T-cell (primary cell): ENCODE results near the gene MIGA1. TPM values are rescaled to one million over a fixed set of nuclear protein-coding genes. Genes with fewer than 3 reads are reported as not detected.

Experiments used
- ATAC-seq, 4 experiments: fragments of 200-7000 bp in 3 of 4; fragments of 150-1000 bp in 1 of 4; cut with Tn5 transposase; replicated peaks in 1 of 4; 1 replicate in 3 of 4; 2 replicates in 1 of 4; pipeline ENCODE4 v1.10.0; 2021; ENCODE audit warnings: moderate library complexity in 3 of 4, mild to moderate bottlenecking in 2 of 4, moderate number of reproducible peaks in 1 of 4
- CTCF ChIA-PET, 2 donors: fragments of 300-600 bp; sonication (Branson Sonifier 250); formaldehyde crosslinking; loops; one replicate each; lab custom pipeline; 2022; ENCODE audit warnings: antibody characterized with exemption in 2 of 2; lab: Charles Lee
- POLR2A ChIA-PET, 2 donors: fragments of 300-600 bp; sonication (Branson Sonifier 250); formaldehyde crosslinking; loops; one replicate each; lab custom pipeline; 2022; ENCODE audit warnings: antibody characterized with exemption in 2 of 2; lab: Charles Lee
- DNase-seq, 35 experiments: peaks; one replicate each; pipeline versions ENCODE4 v3.0.0 to v3.0.0-alpha.2; 2013 to 2023
- H3K27ac ChIP-seq: one replicate; pipeline ENCODE4 v1.5.1; 2013; ENCODE audit warnings: low read length
- H3K27me3 ChIP-seq, 2 experiments: replicated peaks in 1 of 2; 1 replicate in 1 of 2; 2 replicates in 1 of 2; pipeline versions ENCODE4 v1.6.1 to v1.7.0; 2013; ENCODE audit warnings: low read length in 1 of 2, mixed read lengths in 1 of 2; ENCODE audit not compliant: control insufficient read depth in 2 of 2, insufficient read depth in 2 of 2; ENCODE audit errors: extremely low read depth in 1 of 2
- H3K36me3 ChIP-seq, 2 donors: 1 replicate in 1 of 2; 2 replicates in 1 of 2; pipeline versions ENCODE4 v1.6.1 to v1.7.0; 2013; ENCODE audit warnings: low read length in 1 of 2; ENCODE audit not compliant: control insufficient read depth in 2 of 2, insufficient read depth in 1 of 2; ENCODE audit errors: extremely low read depth in 1 of 2
- H3K4me1 ChIP-seq, 2 experiments: 1 replicate in 1 of 2; 2 replicates in 1 of 2; pipeline versions ENCODE4 v1.6.1 to v1.7.0; 2013; ENCODE audit warnings: low read length in 2 of 2, mixed read lengths in 1 of 2; ENCODE audit not compliant: insufficient read depth in 2 of 2, control insufficient read depth in 1 of 2; ENCODE audit errors: extremely low read depth in 1 of 2
- H3K4me3 ChIP-seq, 2 donors: 1 replicate in 1 of 2; 2 replicates in 1 of 2; pipeline versions ENCODE4 v1.5.1 to v1.7.0; 2013; ENCODE audit warnings: mild to moderate bottlenecking in 2 of 2, low read length in 1 of 2, moderate library complexity in 1 of 2; ENCODE audit not compliant: control insufficient read depth in 1 of 2; ENCODE audit errors: extremely low read depth in 1 of 2
- H3K9me3 ChIP-seq: 2 replicates; pipeline ENCODE4 v1.7.0; 2013
- H3K27ac Mint-ChIP-seq, 2 donors: one replicate each; pipeline ENCODE4 v1.8.0; 2020 to 2021; ENCODE audit warnings: mild to moderate bottlenecking in 2 of 2, mixed read lengths in 2 of 2
- H3K27me3 Mint-ChIP-seq, 2 donors: one replicate each; pipeline ENCODE4 v1.8.0; 2021 to 2022; ENCODE audit warnings: mixed read lengths in 2 of 2
- H3K36me3 Mint-ChIP-seq: one replicate; pipeline ENCODE4 v1.8.0; 2021; ENCODE audit warnings: mixed read lengths
- H3K4me1 Mint-ChIP-seq, 3 donors: one replicate each; pipeline ENCODE4 v1.8.0; 2020 to 2022; ENCODE audit warnings: mixed read lengths in 3 of 3, mild to moderate bottlenecking in 1 of 3
- H3K4me3 Mint-ChIP-seq, 3 donors: one replicate each; pipeline ENCODE4 v1.8.0; 2020 to 2022; ENCODE audit warnings: mild to moderate bottlenecking in 3 of 3, mixed read lengths in 3 of 3, moderate library complexity in 3 of 3
- H3K9me3 Mint-ChIP-seq, 3 donors: one replicate each; pipeline ENCODE4 v1.8.0; 2020 to 2022; ENCODE audit warnings: mixed read lengths in 3 of 3
- WGBS: methylation state at CpG from one replicate; pipeline ENCODE4 v1.1.5; 2013; ENCODE audit warnings: missing lambda C conversion rate; ENCODE audit not compliant: insufficient coverage; 5-methylcytosine and 5-hydroxymethylcytosine counted together
- total RNA-seq, 35 experiments: library from RNA in 6 of 35; stranded (reverse) in 6 of 35; fragments of 120-200 nt in 1 of 35; gene quantifications; one replicate each; pipeline versions ENCODE4 v1.2.1 to v1.2.4 and lab custom pipeline; 2013 to 2026

MIGA1 gene
- total RNA-seq, 5 donors from 2014 or later (not counting 1 experiment from before 2014, with no cell fraction given) = 14.9 to 17.7 (median 16.1) TPM

DNA sequence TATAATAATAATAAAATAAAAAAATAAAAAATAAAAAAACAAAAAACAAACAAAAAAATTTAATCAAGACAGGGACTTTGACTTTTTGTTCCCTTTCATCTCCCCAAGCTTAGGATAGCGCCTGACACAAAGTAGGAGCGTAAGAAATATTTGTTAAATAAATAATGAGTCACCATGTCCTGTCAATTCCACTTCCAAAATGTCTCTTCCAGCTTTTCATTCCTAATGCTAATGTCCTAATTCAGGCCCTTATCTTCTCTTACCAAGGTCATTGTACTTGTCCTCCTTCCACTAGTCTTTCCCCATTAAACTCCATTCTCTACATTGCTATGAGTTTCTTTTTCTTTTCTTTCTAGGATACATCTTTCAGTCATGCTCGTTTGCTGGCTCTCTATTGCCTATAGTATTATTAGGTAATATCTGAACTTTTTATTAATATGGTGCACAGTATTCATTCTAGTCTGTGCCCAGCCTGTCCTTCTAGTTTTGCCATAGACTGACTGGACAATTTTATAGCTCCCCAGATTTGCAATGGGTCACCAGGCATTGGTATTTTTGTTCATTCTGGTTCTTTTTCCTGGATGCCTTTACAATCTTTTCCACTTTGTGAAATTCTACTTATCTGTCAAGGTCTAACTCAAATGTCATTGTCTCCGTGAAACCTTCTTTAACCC lies 120.3 kb downstream of the MIGA1 start:
- ChIA-PET CTCF (interaction anchor here in 1 of 2 donors (1.4 kb wide), 1 partner anchor 42 kb away, joined by 3 read pairs; no protein-coding TSS in a partner anchor), POLR2A (no interaction called here)
- Mint-ChIP-seq H3K9me3 (no peaks in the 10 kb centered on the region), H3K4me3 (no peak overlapping the region), H3K36me3 (no peaks in the 10 kb centered on the region), H3K27ac (no peak overlapping the region), H3K27me3 (no peaks in the 10 kb centered on the region), H3K4me1 (no peaks in the 10 kb centered on the region)
- WGBS = no CpG with 5 or more reads among the region's 4 CpGs
- H3K9me3 ChIP-seq = no peaks in the 10 kb centered on the region
- H3K27ac ChIP-seq = no peak overlapping the region
- ATAC-seq = no peak
- no peaks in the 10 kb centered on the region for H3K36me3 ChIP-seq
- DNase-seq = no peak
- no peaks in the 10 kb centered on the region for H3K4me1 ChIP-seq
- H3K27me3 ChIP-seq = no peaks in the 10 kb centered on the region
- no peak overlapping the region for H3K4me3 ChIP-seq

DNA sequence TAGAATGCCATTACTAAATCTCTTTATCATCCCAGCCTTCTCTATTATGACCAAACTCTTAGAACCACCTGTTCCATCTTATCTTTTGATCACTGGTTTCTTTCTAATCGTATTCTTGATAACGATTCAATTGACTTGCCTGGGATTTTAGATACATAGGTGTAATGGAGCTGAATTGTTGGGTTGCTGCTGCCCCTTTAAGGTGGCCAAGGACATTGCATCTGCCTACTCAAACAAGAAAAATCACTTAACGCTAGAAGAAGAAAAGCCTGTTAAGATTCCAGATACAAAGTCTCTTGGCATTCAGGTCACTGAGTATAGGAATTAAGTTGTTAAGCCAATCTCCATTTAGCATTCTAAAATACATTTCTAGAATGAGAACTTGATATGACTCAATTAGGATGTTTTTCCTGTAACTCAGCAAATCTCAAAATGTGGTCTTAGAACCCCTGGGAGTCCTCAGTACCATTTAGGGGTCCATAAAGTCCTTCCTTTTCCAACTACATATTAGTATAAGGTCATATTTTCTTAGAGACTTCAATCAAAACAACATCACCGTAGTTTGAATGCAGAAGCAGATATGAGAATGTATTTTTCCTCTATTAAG lies 121.3 kb downstream of the MIGA1 start:
- ATAC-seq (no peak), DNase-seq (peak in 1 of 35 experiments; percentile 33)
- Mint-ChIP-seq H3K36me3 (no peaks in the 10 kb centered on the region), H3K4me3 (no peak overlapping the region), H3K4me1 (no peaks in the 10 kb centered on the region), H3K9me3 (no peaks in the 10 kb centered on the region), H3K27me3 (no peaks in the 10 kb centered on the region), H3K27ac (no peak overlapping the region)
- WGBS = no CpG with 5 or more reads among the region's 4 CpGs
- no peaks in the 10 kb centered on the region for H3K4me1 ChIP-seq
- ChIA-PET CTCF (interaction anchor here in 1 of 2 donors (1.4 kb wide), 1 partner anchor 43 kb away, joined by 3 read pairs; no protein-coding TSS in a partner anchor), POLR2A (no interaction called here)
- H3K36me3 ChIP-seq = no peaks in the 10 kb centered on the region
- no peaks in the 10 kb centered on the region for H3K27me3 ChIP-seq
- H3K27ac ChIP-seq = no peak overlapping the region
- H3K4me3 ChIP-seq = no peak overlapping the region
- H3K9me3 ChIP-seq = no peaks in the 10 kb centered on the region

DNA sequence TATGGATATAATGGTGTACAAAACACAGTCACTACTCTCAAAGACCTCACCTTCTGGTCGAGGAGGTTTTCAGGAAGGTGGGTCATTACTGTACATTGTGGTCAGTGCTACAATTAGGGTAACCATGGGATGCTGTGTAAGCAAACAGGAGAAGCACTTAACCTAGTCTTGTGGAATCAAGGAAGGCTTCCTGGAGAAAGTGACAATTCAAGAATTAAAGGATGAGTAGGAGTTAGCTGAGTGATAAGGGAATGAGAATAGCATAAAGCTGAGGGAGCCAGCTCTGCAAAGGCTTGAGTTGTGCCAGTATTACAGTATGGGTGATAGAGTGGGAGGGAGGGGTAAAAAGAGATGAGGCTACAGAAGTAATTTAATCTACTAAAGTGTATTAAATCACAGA lies 126.2 kb downstream of the MIGA1 start:
- H3K4me3 Mint-ChIP-seq = no peak overlapping the region
- CTCF ChIA-PET = no interaction called here
- no peaks in the 10 kb centered on the region for H3K9me3 ChIP-seq

DNA sequence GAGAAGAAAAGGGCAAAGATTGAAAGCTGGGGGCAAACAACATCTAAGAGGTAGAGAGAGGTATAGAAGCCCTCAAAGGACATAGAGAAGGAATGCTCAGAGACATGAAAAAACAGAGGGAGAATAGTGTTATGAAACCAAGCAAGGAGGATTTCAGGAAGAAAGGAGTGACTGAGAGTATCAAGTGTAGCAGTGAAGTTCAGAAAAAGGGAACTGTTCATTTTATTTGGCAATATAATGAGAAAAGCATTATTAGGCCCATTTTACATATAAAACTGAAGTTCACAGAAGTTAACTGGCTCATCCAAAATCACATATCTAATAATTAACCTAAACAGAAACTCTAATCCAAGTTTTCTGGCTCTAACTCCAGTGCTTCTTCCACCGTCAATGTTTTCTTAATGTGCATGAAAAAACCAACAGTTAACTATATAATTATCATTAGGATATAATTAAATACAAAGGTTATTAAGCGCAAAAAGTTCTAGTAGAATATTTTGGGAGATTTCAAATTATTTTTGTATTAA lies 126.6 kb downstream of the MIGA1 start:
- H3K36me3 ChIP-seq = no peaks in the 10 kb centered on the region
- no peak overlapping the region for H3K4me3 ChIP-seq
- H3K4me1 ChIP-seq = no peaks in the 10 kb centered on the region
- no peaks in the 10 kb centered on the region for H3K4me1 Mint-ChIP-seq
- POLR2A ChIA-PET = interaction anchor here (0.6 kb wide), 2 partner anchors 43 to 748 kb away, joined by 4 to 5 read pairs; no protein-coding TSS in a partner anchor
- CTCF ChIA-PET = no interaction called here
- no peaks in the 10 kb centered on the region for H3K9me3 Mint-ChIP-seq
- no peaks in the 10 kb centered on the region for H3K36me3 Mint-ChIP-seq
- H3K27ac Mint-ChIP-seq = no peak overlapping the region
- H3K4me3 Mint-ChIP-seq = no peak overlapping the region
- WGBS = no CpG with 5 or more reads among the region's 2 CpGs
- ATAC-seq (no peak), DNase-seq (no peak)
- H3K27me3 ChIP-seq = no peaks in the 10 kb centered on the region
- peaks cover 0 to 2% of the 10 kb centered on the region in 2 donors for H3K27me3 Mint-ChIP-seq
- H3K27ac ChIP-seq = no peak overlapping the region
- H3K9me3 ChIP-seq = no peaks in the 10 kb centered on the region

More for the DNA sequence above, 126.2 kb downstream of the MIGA1 start:
- peaks cover 0 to 2% of the 10 kb centered on the region in 2 donors for H3K27me3 Mint-ChIP-seq
- no peaks in the 10 kb centered on the region for H3K4me1 Mint-ChIP-seq
- Histone ChIP-seq H3K4me1 (no peaks in the 10 kb centered on the region), H3K36me3 (no peaks in the 10 kb centered on the region), H3K4me3 (no peak overlapping the region), H3K27ac (no peak overlapping the region), H3K27me3 (no peaks in the 10 kb centered on the region)
- H3K27ac Mint-ChIP-seq = no peak overlapping the region
- no peak for ATAC-seq
- WGBS = no CpG with 5 or more reads among the region's 1 CpG
- H3K36me3 Mint-ChIP-seq = no peaks in the 10 kb centered on the region
- H3K9me3 Mint-ChIP-seq = no peaks in the 10 kb centered on the region
- POLR2A ChIA-PET = interaction anchor here (0.6 kb wide), 2 partner anchors 43 to 748 kb away, joined by 4 to 5 read pairs; no protein-coding TSS in a partner anchor
- no peak for DNase-seq

DNA sequence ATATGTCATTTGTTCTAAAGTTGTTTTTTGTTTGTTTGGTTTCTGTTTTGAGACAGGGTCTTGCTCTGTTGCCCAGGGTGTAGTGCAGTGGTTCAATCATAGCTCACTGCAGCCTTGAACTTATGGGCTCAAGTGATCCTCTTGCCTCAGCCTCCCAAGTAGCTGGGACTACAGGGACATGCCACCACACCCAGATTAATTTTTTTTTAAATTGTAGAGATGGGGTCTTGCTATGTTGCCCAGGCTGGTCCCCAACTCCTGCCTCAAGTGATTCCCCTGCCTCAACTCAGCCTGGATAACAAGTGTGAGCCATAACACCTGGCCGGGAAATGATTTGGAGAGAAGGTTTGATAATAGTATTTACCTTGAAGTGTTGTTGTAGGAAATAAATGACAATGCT lies 127.2 kb downstream of the MIGA1 start:
- no peak for DNase-seq
- no peak overlapping the region for H3K4me3 ChIP-seq
- Mint-ChIP-seq H3K4me3 (no peak overlapping the region), H3K9me3 (no peaks in the 10 kb centered on the region), H3K27ac (no peak overlapping the region), H3K36me3 (no peaks in the 10 kb centered on the region), H3K27me3 (peaks cover 0 to 2% of the 10 kb centered on the region in 2 donors), H3K4me1 (no peaks in the 10 kb centered on the region)
- no peaks in the 10 kb centered on the region for H3K4me1 ChIP-seq
- ATAC-seq = no peak
- H3K27ac ChIP-seq = no peak overlapping the region
- H3K27me3 ChIP-seq = no peaks in the 10 kb centered on the region
- no peaks in the 10 kb centered on the region for H3K9me3 ChIP-seq
- CTCF ChIA-PET = no interaction called here
- POLR2A ChIA-PET = no interaction called here
- H3K36me3 ChIP-seq = no peaks in the 10 kb centered on the region
- WGBS = no CpG with 5 or more reads among the region's 1 CpG

DNA sequence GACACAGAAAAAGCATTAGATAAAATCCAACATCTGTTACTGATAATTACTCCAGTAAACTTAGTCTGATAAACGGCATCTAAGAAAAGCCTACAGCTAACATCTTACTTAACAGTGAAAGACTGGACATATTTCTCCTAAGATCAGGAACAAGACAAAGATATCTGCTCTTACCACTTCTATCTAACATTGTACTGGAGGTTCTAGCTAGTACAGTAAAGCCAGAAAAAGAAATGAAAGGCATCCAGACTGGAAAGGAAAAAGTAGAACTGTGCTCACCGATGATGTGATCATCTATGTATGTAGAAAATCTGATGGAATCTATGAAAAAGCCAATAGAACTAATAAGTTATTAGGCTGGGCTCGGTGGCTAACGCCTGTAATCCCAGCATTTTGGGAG lies 130.7 kb downstream of the MIGA1 start:
- H3K4me3 Mint-ChIP-seq = no peak overlapping the region
- DNase-seq (no peak), ATAC-seq (no peak)
- WGBS = 100% methylated on average over 2 of the region's 4 CpGs
- H3K4me1 Mint-ChIP-seq = no peaks in the 10 kb centered on the region
- H3K27ac Mint-ChIP-seq = no peak overlapping the region
- H3K9me3 Mint-ChIP-seq = no peaks in the 10 kb centered on the region
- H3K4me1 ChIP-seq = no peaks in the 10 kb centered on the region
- H3K27me3 ChIP-seq = no peaks in the 10 kb centered on the region
- ChIA-PET POLR2A (no interaction called here), CTCF (no interaction called here)
- no peak overlapping the region for H3K4me3 ChIP-seq
- H3K27me3 Mint-ChIP-seq = peaks cover 0 to 2% of the 10 kb centered on the region in 2 donors
- H3K9me3 ChIP-seq = no peaks in the 10 kb centered on the region
- no peaks in the 10 kb centered on the region for H3K36me3 Mint-ChIP-seq
- H3K27ac ChIP-seq = no peak overlapping the region
- H3K36me3 ChIP-seq = no peaks in the 10 kb centered on the region
